GF-D8 (cell line): ENCODE results near the gene CDC42BPA.
"Not testable (repeated sequence)": the region's sequence is repeated elsewhere in the genome, so short reads cannot be mapped to it uniquely, and the experiment has no call there.

Experiments
- DNase-seq: peaks from one replicate; lab custom pipeline; 2025; lab: John Stamatoyannopoulos, UW

CDC42BPA gene

GRCh38 chr1:227306689-227307088 is 11.6 kb downstream of the CDC42BPA start:
- no peak for DNase-seq

- DNase-seq, result no peak
These were observed 12.2 kb downstream of the CDC42BPA start for GRCh38 chr1:227305894-227306626.

- no peak for DNase-seq
These were observed 13.6 kb downstream of the CDC42BPA start for GRCh38 chr1:227304665-227305064.

DNA sequence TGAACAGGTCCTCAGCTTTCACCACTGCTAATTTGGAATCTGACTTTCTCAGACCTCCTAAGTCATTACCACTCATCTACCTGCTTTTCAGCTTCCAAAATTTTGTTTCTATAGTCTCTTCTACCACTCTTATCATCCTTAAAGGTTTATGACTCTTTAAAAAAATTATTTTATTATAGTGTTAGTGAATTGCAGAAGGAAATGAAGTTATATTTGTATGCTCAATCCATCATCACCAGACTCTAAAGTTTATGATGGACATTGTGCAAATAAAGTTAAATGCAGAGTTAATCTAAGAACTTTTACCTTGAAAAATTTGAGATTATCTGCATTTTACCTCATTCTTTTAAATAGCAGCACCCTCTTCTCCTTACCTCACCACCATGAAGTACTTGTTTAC is 14.6 kb downstream of the CDC42BPA start:
- DNase-seq, result no peak

GRCh38 chr1:227300682-227301081 is 17.6 kb downstream of the CDC42BPA start:
- no peak for DNase-seq

DNA sequence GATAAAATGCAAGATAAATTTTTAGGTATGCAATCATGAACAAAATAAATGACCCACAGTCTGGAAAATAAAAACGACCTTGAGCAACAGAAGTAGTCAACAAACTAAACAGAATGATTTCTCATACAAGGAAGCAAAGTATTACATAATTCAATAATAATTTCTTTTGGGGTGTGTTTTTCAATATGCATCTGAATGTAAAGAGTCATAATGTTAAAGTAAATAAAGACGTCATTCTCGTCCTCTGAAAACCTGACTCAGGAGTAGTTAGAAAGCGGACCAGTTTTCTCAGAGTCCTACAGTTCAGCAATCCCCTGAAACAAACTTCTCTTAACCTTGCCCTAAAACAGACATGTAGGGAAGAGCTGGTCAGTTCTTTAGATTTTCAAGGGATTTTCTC is 18.6 kb downstream of the CDC42BPA start:
- DNase-seq, result no peak

DNA sequence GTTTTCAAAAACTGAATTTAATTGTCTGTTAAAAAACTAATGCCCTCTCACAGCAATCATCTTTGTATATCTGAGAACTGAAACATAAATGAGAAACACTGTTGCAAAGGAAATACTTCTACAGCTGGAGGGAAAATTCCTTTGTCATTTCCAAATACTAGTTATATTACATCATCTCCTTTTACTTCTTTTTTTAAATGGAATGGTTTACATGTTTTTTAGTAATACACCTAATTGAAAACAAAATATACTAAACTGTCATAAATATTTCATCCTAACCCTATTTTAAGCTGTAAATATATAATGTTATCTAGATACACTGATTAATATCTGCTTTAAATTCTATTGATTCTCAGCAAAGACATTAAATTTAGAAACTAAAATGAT is 19.1 kb downstream of the CDC42BPA start:
- DNase-seq, result no peak

GRCh38 chr1:227298512-227299240 is 19.6 kb downstream of the CDC42BPA start:
- DNase-seq, result no peak

GRCh38 chr1:227297073-227297793 is 21.1 kb downstream of the CDC42BPA start:
- no peak for DNase-seq

GRCh38 chr1:227295609-227296008 is 22.7 kb downstream of the CDC42BPA start:
- no peak for DNase-seq

- no peak for DNase-seq
These were observed 32.5 kb downstream of the CDC42BPA start for GRCh38 chr1:227285745-227286144.

DNA sequence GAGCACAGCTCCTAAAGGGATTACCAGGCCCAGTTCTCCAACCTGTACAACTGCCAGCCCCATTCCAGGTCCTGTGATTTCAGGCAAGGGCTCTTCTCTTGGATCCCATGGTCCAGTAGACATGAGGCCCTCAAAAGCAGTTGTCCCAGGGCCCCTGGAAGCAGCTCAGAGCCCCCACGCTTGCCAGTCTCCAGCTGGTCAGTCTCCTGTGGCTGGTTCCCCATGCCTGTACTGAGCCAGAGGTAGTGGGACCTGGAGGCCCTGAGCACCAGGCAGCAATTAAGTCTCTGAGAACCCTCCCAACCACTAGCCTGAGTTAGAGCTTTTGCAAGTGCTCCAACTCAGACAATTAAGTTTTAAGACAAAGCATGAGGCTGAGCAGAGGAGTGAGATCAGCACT is 36.9 kb downstream of the CDC42BPA start:
- no peak for DNase-seq

- DNase-seq, result no peak
These were observed 37.5 kb downstream of the CDC42BPA start for GRCh38 chr1:227280836-227281235.

DNA sequence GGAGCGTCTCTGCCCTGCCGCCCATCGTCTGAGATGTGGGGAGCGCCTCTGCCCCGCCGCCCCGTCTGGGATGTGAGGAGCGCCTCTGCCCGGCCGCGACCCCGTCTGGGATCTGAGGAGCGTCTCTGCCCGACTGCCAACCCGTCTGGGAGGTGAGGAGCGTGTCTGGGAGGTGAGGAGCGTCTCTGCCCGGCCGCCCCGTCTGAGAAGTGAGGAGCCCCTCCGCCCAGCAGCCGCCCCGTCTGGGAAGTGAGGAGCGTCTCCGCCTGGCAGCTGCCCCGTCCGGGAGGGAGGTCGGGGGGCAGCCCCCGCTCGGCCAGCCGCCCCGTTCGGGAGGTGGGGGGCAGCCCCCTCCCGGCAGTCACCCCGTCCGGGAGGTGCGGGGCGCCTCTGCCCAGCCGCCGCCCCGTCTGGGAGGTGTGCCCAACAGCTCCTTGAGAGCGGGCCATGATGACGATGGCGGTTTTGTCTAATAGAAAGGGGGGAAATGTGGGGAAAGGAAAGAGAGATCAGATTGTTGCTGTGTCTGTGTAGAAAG is 42.1 kb downstream of the CDC42BPA start:
- DNase-seq, result not testable (repeated sequence)

DNA sequence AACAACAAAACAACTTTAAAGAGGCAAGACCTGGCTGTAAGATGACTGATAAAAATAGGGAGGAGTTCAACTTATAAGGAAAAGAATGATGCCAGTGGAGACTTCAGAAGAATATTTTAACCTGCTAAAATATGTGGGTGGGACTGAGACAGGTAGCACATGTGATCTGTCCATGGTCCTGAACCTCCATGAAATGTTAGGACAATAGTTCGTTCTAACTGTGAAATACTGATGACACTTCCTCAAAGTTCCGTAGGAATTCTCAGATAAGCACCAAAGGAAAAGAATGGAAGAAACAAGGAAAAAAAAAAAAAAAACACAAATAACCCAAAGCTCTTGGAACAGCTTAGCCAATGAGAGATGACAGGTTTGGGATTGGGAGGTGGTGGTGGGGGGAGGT is 44.7 kb downstream of the CDC42BPA start:
- DNase-seq, result no peak

DNA sequence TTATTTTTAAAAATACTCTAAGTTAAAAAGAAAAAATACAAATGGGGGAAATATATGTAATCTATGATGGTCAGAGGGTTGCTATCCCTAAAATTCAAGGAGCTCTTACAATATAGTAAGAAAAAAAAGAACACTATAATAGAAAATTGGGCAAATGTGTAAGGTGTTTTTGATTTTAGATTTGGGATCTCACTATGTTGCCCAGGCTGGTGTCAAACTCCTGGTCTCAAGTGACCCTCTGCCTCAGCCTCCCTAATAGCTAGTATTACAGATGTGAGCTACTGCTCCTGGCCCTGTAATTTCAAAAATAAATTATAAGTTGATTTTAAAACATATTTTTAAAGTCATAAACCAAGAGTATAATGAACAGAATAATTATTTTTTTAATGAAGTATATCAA is 45.9 kb downstream of the CDC42BPA start:
- no peak for DNase-seq

DNA sequence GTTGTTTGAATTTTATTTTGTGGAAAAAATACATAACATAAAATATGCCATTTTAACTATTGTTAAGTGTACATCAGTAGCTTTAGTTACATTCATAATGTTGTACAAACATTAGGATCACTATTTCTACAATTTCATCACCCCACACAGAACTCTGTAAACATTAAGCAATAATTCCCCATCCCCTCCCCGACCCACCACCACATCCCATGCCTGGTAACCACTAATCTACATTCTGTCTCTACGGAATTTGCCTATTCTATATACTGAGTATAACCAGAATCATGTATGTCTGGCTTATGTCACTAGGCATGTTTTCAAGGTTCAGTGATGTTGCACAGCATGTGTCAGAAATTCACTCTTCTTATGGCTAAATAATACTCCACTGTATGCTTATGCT is 47.7 kb downstream of the CDC42BPA start:
- DNase-seq, result no peak

- DNase-seq, result no peak
These were observed 49.3 kb downstream of the CDC42BPA start for GRCh38 chr1:227268943-227269342.

DNA sequence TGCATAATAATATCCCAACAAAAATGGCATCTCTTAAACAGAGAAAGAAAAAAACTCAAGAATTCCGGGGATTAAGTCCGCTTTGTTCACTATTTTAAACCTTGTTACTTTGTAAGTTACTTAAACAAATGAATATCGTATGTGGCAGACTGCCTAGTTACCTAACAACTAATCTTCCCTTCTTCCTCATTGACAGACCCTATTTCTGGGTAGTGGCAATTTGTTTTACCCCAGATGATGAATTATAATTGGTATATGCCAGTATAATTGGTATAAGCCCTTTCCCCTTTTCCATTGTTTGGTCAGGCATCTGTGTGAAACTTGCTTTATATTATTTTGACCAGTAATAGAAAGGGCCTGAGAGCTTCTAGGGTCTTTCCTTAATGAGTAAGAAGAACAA is 52.4 kb downstream of the CDC42BPA start:
- DNase-seq, result no peak

DNA sequence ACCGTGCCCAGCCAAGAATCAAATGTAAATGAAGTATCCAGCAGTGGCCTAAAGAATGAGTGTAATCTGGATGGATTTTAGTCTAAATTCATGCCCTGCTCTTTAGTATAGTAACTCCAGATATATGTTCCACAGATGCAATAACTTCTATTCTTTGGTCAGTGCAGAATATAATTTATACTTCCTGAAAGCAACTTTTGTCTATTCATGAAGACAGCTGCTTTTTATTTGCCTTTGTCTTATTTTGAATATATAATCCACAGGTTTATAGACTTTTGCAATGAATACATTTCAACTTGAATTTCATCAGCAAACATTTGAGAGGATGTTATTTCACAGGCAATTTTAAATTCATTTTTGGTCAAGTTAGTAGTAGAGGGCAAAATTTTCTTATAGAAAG is 54.4 kb downstream of the CDC42BPA start:
- no peak for DNase-seq

DNA sequence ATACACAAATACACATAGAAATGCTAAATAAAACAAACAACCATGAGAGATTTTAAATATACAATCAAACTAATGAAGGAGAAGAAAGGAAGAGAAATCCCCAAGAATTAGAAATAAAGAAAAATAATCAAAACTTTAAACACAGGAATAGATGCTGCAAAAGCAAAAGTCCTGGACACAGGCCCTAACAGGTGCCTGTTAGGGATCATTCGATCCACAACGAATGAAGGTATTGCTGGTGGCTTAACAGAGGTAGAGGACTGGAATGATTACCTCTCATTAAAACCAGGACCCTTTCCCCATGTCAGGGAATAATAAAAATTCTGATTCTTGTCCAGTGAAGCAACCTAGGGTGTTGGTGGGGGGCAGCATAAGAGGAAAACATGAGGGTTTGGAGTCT is 56.8 kb downstream of the CDC42BPA start:
- DNase-seq, result no peak

- DNase-seq, result no peak
These were observed 57.9 kb downstream of the CDC42BPA start for GRCh38 chr1:227260433-227260832.

DNA sequence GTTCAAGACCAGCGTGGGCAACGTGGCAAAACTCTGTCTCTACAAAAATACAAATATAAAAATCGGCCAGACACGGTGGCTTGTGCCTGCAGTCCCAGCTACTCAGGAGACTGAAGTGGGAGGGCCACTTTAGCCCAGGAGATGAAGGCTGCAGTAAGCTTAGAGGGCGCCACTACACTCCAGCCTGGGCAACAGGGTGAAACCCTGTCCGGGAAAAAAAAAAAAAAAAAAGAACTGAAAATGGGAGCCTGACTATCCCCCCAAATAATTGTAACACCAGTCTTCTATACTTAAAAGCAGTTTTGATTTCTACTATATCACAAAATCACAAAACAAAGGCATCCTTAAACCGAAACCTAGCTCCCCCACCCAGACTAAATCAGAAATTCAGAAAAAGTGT is 60.3 kb downstream of the CDC42BPA start:
- DNase-seq, result no peak
